ENCODE measurements around the gene KIAA1217. TPM values are rescaled to one million over a fixed set of nuclear protein-coding genes. Genes with fewer than 3 reads are reported as not detected.

Gene KIAA1217
- total RNA-seq, 1 experiment from 2014 or later = 18.6 TPM

DNA sequence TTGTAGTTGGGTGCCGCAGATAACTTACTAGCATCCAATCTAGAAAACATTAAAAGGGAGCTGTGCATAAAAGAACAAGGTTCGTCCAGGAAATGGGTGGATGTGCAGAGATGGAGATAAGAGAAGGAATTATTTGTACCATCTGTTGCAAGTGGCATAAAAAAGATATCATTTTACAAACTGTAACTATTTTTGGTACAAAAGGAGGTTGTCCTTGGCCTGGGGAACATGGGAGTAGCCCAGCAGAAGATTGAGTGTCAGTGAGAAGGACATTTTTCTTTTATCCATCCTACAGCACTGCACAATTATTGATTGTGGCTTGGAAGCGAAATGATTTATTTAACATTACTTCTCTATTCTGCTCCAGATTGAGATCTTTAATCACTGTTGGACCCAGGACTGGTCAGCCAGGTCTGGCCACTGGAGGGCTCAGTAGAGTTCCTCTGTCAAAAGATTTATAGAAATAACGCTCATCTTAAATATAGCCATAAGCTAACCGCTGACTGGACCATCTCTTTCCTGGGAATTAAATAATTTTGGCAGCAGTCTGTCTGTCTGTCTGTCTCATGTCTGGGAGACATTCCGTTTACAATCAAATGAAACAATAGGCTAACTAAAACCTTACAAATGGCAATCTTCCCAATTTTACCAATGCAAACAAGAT lies 254.1 kb downstream of the KIAA1217 start:
- Histone ChIP-seq H2BK15ac (ENCODE audit: low read depth, low read length) (no peak overlapping the region), H3K4me2 (ENCODE audit: insufficient read depth, insufficient read length, low read length) (no peak overlapping the region), H3K18ac (ENCODE audit: insufficient read length, low read depth, low read length) (no peak overlapping the region), H4K8ac (replicated peaks; ENCODE audit: insufficient read length, low read depth, low read length) (no peak overlapping the region), H2BK120ac (ENCODE audit: low read depth, low read length, poor library complexity, severe bottlenecking) (no peak overlapping the region), H2AK5ac (ENCODE audit: insufficient read length, low read length) (no peak overlapping the region), H2BK12ac (ENCODE audit: insufficient read length, low read depth, low read length) (no peak overlapping the region), H2BK20ac (ENCODE audit: low read depth, low read length, poor library complexity, severe bottlenecking) (no peak overlapping the region), H3K9ac (ENCODE audit: extremely low read depth, insufficient read length, low read length) (no peak overlapping the region), H3K79me1 (ENCODE audit: insufficient read depth, low read depth, low read length, poor library complexity, severe bottlenecking) (no peaks in the 10 kb centered on the region), H4K5ac (ENCODE audit: insufficient read length, low read depth, low read length) (no peak overlapping the region), H3K79me2 (ENCODE audit: insufficient read depth, low read length) (no peaks in the 10 kb centered on the region), H4K91ac (ENCODE audit: insufficient read length, low read depth, low read length) (no peak overlapping the region), H3K4me1 (ENCODE audit: insufficient read depth, low read length) (0 out of 2 replicates have a peak, but pooled peaks cover 2% of the 10 kb centered on the region), H3K23ac (ENCODE audit: insufficient read length, low read depth, low read length) (no peak overlapping the region), H3K27ac (ENCODE audit: insufficient read length, low read depth, low read length) (no peak overlapping the region), H2BK5ac (ENCODE audit: insufficient read length, low read length) (no peak overlapping the region), H3K23me2 (ENCODE audit: insufficient read length, low read depth, low read length, poor library complexity, severe bottlenecking) (no peaks in the 10 kb centered on the region), H3K27me3 (ENCODE audit: insufficient read depth, low read length) (no peaks in the 10 kb centered on the region), H3K14ac (ENCODE audit: insufficient read depth, low read length) (no peak overlapping the region), H3K4ac (ENCODE audit: low read depth, low read length) (no peak overlapping the region), H2AFZ (ENCODE audit: low read length) (no peak overlapping the region), H3K9me3 (ENCODE audit: control insufficient read depth, low read depth, low read length) (no peaks in the 10 kb centered on the region), H3K56ac (ENCODE audit: insufficient read length, low read depth, low read length) (no peak overlapping the region), H4K20me1 (ENCODE audit: control insufficient read depth, insufficient read depth, insufficient read length) (no peaks in the 10 kb centered on the region), H3T11ph (ENCODE audit: low read length) (no peak overlapping the region)
- Mint-ChIP-seq H3K9me3 (no peaks in the 10 kb centered on the region), H3K27me3 (ENCODE audit: low read depth) (no peaks in the 10 kb centered on the region), H3K4me1 (peaks cover 16 to 20% of the 10 kb centered on the region in 2 experiments), H3K27ac (no peak overlapping the region), H3K4me3 (no peak overlapping the region), H3K36me3 (ENCODE audit: insufficient read depth in 1 of 3, low read depth in 3 of 3) (peaks cover 0 to 2% (median 0%) of the 10 kb centered on the region in 3 experiments; a peak in 1 of 7 replicates)
- WGBS (ENCODE audit: extremely low coverage, insufficient read length, low lambda C conversion rate) = no CpG with 5 or more reads among the region's 6 CpGs
- no peak for DNase-seq
- TF ChIP-seq, protein P1, sequence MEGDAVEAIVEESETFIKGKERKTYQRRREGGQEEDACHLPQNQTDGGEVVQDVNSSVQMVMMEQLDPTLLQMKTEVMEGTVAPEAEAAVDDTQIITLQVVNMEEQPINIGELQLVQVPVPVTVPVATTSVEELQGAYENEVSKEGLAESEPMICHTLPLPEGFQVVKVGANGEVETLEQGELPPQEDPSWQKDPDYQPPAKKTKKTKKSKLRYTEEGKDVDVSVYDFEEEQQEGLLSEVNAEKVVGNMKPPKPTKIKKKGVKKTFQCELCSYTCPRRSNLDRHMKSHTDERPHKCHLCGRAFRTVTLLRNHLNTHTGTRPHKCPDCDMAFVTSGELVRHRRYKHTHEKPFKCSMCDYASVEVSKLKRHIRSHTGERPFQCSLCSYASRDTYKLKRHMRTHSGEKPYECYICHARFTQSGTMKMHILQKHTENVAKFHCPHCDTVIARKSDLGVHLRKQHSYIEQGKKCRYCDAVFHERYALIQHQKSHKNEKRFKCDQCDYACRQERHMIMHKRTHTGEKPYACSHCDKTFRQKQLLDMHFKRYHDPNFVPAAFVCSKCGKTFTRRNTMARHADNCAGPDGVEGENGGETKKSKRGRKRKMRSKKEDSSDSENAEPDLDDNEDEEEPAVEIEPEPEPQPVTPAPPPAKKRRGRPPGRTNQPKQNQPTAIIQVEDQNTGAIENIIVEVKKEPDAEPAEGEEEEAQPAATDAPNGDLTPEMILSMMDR (conservative IDR thresholded peaks at IDR 0.05) = peak; percentile 39

All from H9 (cell line).